ENCODE data around the gene ZBTB8OS.

DNA sequence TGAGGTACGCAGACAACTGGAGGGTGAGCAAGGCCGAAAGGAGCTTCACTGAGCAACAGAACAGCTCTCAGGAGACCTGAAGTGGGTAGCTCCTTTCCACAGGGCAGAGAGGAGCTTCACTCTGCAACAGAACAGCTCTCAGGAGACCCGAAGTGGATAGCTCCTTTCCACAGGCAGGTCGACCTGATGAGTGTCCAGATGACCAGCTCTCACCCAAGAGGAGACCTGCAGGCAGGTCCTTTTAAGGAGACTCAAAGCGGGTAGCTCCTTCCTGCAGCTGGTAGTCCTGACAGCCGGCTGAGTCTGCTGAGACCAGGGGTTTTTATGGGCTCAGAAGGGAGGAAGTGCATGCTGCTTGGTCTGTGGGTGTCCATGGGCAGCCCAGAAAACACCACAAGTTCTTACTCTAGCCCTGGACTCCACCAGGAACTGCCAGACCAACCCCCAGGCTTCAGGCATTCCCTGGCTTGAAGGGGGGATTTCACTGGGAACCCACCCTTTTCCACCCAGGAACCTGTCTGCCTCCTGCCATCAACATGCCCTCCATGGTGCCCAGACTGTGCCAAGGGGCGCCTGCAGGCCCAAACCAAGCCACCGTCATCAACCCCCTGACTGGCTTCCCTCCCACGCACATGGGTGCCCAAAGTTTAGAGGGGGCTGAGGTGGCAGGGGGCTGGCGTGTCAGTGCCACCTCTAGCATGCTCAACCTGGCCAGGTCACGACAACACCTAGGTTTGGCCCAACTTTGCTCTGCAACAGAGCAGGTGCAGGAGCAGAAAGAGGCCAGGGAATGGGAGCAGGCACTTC is 43.6 kb downstream of the ZBTB8OS start:
- TF ChIP-seq POLR2AphosphoS5 (IDR thresholded peaks at IDR 0.05; ENCODE audit: insufficient read depth, low read depth, low read length) (no peak), POLR2A (IDR thresholded peaks at IDR 0.05; ENCODE audit: low read depth, low read length) (no peak), CTCF (IDR thresholded peaks at IDR 0.05; ENCODE audit: extremely low read depth in 1 of 2, insufficient read depth in 1 of 2, low read depth in 1 of 2, low read length in 2 of 2) (no peak), EZH2 (IDR thresholded peaks at IDR 0.05; ENCODE audit: borderline replicate concordance, low read depth, low read length, severe bottlenecking) (no peak), MYC (IDR thresholded peaks at IDR 0.05; ENCODE audit: low read depth, low read length) (no peak), JUN (IDR thresholded peaks at IDR 0.05; ENCODE audit: borderline replicate concordance, insufficient read depth, insufficient read length, low read depth) (no peak), GATA2 (IDR thresholded peaks at IDR 0.05; ENCODE audit: insufficient read depth, insufficient read length, low read depth, low read length) (no peak)
- TF ChIP-seq, protein P1, sequence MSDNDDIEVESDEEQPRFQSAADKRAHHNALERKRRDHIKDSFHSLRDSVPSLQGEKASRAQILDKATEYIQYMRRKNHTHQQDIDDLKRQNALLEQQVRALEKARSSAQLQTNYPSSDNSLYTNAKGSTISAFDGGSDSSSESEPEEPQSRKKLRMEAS (IDR thresholded peaks at IDR 0.05; ENCODE audit: insufficient read depth, insufficient read length), result no peak
